GM21360 (cell line): ENCODE data around the gene SLC9C2.
A peak's percentile ranks its signal among the peaks of the same experiment; 100 is the strongest.
"Not testable (repeated sequence)": the region's sequence is repeated elsewhere in the genome, so short reads cannot be mapped to it uniquely, and the experiment has no call there.

ENCODE experiments used
- ATAC-seq: cut with Tn5 transposase; IDR thresholded peaks from one replicate; pipeline ENCODE4 v1.9.1; 2021; ENCODE audit warnings: mild to moderate bottlenecking, moderate library complexity; ENCODE audit not compliant: unreplicated experiment

The SLC9C2 gene

GRCh38 chr1:173603056-173603591 lies at the start of gene SLC9C2:
Gene SLC9C2, minus strand, starts transcription at chr1:173603072. Its CDS starts 1,296 bp downstream, at chr1:173601776.
- ATAC-seq, result no peak

GRCh38 chr1:173648880-173649605 lies 46.2 kb upstream of the SLC9C2 start:
- ATAC-seq, result no peak

DNA sequence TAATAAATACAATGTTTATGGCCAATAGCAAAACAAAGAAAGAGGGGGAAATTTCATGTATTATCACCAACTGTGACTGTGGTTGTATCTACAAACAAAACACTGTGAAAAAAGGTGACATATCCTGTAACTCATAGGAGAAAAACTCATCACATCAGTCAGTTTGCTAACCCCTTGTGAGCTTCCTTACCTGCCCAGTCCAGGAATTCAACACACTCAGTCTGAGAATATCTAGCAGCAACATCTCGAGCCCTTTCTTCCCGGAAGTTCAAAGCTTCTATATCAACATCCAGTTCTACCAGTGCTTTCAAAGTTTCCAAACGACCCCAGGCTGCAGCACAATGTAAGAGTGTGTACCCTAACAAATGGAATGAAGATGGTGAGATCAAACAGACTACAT lies 43.8 kb upstream of the SLC9C2 start:
- no peak for ATAC-seq

- ATAC-seq, result not testable (repeated sequence)
These were observed 39.7 kb upstream of the SLC9C2 start for GRCh38 chr1:173642450-173643139.

DNA sequence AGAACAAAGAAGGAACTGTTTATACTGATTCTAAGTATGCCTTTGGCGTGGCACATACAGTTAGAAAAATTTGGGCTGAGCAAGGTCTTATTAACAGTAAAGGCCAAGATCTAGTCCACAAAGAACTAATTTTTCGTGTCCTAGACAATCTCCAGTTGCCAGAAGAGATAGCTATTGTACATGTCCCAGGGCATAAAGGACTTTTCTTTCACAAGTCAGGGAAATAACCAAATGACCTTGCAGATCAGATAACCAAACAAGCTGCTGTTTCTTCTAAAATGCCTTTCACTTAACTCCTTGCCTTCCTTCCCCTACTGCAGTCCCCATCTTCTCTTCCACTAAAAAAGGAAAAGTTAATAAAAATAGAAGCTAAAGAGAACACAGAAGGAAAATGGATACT lies 36.2 kb upstream of the SLC9C2 start:
- no peak for ATAC-seq

GRCh38 chr1:173638043-173639021 lies 35.5 kb upstream of the SLC9C2 start:
- ATAC-seq, result no peak

DNA sequence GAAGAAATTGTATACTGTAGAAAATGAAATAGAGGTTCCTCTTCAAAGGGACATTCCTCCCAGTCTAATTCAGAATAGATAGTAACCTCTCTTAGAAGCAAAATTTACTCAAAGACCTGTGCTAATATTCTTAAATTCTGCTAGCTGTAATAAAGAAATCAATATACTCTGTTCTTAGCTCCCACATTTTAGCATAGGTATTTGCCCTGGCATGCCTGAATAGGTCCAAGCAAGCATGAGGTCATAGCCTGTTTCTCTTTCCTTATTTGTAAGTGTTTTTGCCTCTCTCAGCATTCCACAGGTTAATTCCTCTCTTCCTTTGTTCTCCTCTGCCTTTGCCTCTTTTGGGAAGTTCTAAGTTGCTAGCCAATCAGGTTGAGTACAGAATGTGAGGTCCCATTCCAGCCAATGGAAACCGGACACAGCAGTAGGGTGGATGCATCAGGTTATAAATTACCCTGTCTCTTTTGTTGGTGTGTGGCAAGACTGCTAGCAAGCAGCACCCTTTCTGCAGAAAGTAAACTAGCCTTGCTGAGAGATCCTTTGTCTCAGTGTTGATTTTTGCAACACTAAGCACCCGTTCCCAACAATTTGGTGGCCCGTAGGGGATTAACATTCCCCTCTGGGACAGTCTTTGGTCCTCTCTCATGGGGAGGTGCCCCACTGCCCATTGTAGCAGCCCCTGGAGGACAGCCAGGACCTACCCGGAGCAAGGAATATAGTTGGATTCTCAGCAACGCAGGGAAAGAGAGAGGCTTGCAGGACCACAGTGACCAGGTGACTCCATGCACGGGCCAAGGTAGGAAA lies 34.6 kb upstream of the SLC9C2 start:
- not testable (repeated sequence) for ATAC-seq

DNA sequence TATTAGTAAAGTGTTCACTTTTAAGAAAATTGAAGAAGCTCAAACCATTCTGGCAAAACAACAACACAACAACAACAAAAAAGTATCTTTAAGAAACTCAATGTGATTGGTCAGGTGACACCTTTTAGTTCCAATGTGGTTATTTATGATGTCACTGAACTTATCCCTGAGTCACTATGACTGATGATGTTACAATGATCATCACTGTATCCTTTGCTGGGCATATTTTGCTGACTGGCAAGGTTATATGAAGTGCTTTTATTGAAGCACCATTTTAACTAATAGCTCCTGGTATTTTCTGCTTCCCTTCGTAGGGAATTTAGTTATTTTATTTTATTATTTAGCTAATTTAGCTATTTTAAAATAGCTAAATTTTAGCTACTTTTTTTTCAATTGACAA lies 32.2 kb upstream of the SLC9C2 start, which contains the start of gene TEX50:
Gene TEX50 (plus strand): TSS at position 223 of the 400 bp plus-strand sequence. CDS start 184 bp downstream, outside the sequence.
- ATAC-seq, result no peak

DNA sequence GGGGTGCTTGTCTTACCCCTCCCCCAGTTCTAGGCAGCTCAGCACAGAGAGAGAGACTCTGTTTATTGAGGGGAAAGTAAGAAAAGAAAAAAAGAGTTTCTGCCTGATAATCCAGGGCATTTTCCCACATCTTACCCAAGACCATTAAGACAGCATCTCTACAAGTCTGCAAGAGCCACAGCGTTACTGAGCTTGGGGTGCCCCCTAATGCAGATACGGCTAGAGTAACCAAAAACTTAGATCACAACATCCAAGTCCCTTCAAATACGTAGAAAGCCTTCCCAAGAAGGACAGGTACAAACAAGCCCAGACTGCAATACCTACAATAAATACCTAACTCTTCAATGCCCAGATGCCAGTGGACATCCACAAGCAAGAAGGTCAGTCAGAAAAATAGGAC lies 26.0 kb upstream of the SLC9C2 start:
- no peak for ATAC-seq

GRCh38 chr1:173627269-173627668 lies 24.4 kb upstream of the SLC9C2 start:
- ATAC-seq, result no peak

GRCh38 chr1:173616859-173617258 lies 14.0 kb upstream of the SLC9C2 start:
- ATAC-seq, result no peak

DNA sequence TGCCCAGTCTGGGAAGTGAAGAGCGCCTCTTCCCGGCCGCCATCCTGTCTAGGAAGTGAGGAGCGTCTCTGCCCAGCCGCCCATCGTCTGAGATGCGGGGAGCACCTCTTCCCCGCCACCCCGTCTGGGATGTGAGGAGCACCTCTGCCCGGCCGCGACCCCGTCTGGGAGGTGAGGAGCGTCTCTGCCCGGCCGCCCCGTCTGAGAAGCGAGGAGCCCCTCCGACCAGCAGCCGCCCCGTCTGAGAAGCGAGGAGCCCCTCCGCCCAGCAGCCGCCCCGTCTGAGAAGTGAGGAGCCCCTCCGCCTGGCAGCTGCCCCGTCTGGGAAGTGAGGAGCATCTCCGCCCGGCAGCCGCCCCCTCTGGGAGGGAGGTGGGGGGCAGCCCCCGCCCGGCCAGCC lies 10.2 kb upstream of the SLC9C2 start:
- ATAC-seq, result not testable (repeated sequence)

DNA sequence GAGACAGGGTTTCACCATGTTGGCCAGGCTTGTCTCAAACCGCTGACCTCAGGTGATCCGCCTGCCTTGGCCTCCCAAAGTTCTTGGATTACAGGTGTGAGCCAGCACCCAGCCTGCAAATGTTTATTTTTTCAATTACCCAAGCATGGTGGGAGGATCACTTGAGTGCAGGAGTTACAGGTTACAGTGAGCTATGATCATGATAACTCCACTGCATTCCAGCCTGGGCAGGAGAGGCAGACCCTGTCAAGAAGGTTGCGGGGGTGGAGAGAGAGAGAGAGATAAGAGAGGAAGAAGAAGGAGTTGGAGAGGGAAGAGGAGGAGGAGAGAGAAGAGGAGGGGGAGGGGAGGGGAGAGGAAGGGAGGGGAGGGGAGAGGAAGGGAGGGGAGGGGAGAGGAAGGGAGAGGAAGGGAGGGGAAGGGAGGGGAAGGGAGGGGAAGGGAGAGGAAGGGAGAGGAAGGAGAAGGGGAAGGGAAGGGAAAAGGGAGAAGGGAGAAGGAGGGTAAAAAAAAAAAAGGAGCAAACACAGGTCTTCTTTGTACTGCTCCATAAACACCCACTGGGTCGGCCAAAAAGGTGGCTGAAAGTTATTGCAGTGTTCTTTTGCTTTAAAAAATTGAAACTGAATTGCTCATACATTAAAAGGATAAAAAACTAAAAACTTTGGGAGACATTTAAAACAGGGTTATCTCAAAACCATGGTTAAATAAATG lies 5.8 kb upstream of the SLC9C2 start:
- no peak for ATAC-seq

DNA sequence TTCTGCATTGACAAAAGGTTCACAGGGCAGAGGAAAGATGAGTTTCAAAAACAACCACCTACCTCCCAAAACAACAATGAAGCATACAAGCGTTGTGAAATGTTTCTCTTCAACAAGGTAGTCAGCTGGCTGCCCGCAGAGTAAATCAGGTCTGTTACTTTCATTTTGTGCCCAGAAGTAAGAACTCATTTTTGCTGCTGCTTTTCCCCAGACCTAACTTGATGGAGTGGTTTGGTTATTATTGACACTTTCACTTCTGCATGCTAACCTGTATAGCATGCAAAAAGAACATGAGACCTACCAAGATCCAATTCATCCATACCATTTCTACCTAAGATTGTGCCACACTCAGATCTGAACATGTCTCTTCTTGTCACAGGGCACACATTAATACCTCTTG lies 1.3 kb downstream of the SLC9C2 start:
- peak; percentile 54 for ATAC-seq

DNA sequence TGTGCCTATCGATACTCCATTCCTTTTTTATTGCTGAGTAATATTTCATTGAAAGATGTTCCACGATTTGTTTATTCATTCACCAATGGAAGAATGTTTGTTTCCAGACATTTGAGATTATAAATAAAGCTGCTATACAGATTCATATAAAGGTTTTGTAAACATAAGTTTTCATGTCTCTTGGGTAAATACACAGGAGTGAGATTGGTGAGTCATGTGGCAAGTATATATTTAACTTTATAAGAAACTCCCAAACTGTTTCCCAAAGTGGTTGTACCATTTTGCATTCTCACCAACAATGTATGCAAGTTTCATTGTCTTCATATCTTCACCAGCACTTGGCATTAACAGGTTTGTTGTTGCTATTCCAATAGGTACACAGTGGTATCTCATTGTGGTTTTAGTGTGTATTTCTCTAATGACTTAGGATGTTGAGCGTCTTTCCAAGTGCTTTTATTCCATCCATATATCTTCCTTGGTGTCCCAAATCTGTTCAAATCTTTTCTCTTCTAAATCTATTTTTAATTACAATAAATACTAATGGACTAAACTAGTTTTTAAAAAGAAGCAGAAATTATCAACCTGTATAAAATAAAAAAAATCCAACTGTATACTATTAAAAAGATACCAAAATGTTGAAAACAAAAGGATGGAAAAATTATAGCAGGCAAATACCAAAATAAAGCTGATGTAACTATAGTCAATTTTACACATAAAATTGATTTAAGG lies 6.6 kb downstream of the SLC9C2 start:
- ATAC-seq, result no peak

- not testable (repeated sequence) for ATAC-seq
These were observed 11.7 kb downstream of the SLC9C2 start for GRCh38 chr1:173591138-173591537.

DNA sequence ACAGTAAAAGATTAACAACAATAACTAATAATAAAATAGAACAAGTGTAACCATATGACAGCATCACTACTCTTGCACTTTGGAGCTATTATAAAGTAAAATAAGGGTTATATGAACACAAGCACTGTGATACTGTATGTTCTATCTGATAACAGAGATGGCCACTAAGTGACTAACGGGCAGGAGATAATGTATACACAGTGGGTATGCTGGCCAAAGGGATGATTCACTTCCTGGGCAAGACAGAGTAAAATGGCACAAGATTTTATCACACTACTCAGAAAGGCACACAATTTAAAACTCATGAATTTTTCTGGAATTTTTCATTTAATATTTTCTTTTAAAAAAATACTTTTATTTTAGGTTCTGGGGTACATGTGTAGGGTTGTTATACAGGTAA lies 12.3 kb downstream of the SLC9C2 start:
- no peak for ATAC-seq

- ATAC-seq, result no peak
These were observed 21.3 kb downstream of the SLC9C2 start for GRCh38 chr1:173581383-173582079.
